Spleen (tissue), 7 donors: Measurements from ENCODE around the gene ANKRD44.
A peak's percentile ranks its signal among the peaks of the same experiment; 100 is the strongest.

Experiments
- POLR2A ChIP-seq, 3 donors: fragments of 450-650 bp; IDR thresholded peaks; one replicate each; pipeline ENCODE4 v1.5.1; 2017; ENCODE audit warnings: antibody characterized with exemption in 3 of 3, mild to moderate bottlenecking in 1 of 3
- POLR2AphosphoS5 ChIP-seq, 3 donors: sonication (generic); formaldehyde crosslinking; IDR thresholded peaks; one replicate each; pipeline ENCODE4 v1.5.1; 2017; ENCODE audit warnings: antibody characterized with exemption in 3 of 3
- TF ChIP-seq, protein P1 (sequence below), 11 experiments: fragments of 200-600 bp in 7 of 11; fragments of 450-650 bp in 4 of 11; sonication (generic) in 4 of 11; IDR thresholded peaks in 8 of 11; conservative IDR thresholded peaks in 3 of 11; 1 replicate in 7 of 11; 2 replicates in 4 of 11; pipeline versions ENCODE4 v1.4.0 to v1.8.0; 2016 to 2021; ENCODE audit warnings: antibody characterized with exemption in 11 of 11, inconsistent platforms in 4 of 11, mild to moderate bottlenecking in 1 of 11
- donor health status: DM: no; HTN: no; CAD: no; lungs with moderate emphysema.
- donor health status: DM: no; HTN: no; CAD: no.
- donor health status: DM: no; HTN: no; CAD: no.

DNA sequence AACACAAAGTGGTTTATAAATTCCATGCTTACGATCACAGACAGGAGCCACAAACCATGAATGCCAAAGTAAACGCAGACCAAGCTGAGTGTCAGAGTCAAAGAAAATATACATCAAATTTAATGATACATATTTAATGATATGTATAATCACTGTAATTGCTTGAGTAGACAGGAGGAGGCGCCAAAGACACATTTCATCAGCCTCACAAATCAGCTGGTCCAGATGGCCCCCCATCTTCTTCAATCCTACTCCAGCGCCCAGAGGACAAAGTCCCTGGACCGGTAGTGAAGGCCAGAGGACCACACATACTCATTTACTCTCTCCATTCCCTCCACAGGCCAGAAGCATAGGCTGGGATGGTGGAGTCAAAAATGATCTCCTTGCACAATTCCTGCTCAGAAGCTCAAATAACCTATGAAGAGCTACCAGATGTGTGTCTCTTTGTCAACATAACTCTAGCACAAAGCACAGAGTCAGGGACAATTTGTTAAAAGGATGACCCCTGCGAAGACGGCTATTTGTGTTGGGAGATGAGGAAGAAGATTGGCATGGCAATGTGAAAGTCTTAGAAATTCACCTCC is 234.7 kb downstream of the ANKRD44 start:
- TF ChIP-seq POLR2A (IDR thresholded peaks at IDR 0.05) (no peak), POLR2AphosphoS5 (IDR thresholded peaks at IDR 0.05) (no peak)
- TF ChIP-seq, protein P1, sequence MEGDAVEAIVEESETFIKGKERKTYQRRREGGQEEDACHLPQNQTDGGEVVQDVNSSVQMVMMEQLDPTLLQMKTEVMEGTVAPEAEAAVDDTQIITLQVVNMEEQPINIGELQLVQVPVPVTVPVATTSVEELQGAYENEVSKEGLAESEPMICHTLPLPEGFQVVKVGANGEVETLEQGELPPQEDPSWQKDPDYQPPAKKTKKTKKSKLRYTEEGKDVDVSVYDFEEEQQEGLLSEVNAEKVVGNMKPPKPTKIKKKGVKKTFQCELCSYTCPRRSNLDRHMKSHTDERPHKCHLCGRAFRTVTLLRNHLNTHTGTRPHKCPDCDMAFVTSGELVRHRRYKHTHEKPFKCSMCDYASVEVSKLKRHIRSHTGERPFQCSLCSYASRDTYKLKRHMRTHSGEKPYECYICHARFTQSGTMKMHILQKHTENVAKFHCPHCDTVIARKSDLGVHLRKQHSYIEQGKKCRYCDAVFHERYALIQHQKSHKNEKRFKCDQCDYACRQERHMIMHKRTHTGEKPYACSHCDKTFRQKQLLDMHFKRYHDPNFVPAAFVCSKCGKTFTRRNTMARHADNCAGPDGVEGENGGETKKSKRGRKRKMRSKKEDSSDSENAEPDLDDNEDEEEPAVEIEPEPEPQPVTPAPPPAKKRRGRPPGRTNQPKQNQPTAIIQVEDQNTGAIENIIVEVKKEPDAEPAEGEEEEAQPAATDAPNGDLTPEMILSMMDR (IDR thresholded peaks at IDR 0.05 in 8 of 11, conservative IDR thresholded peaks at IDR 0.05 in 3 of 11) = peak in 8 of 11 experiments; percentile 12 to 48 (median 34)
